Panc1 (cell line): ENCODE data around the gene HID1. TPM values are rescaled to one million over a fixed set of nuclear protein-coding genes. Genes with fewer than 3 reads are reported as not detected.
"Not testable (repeated sequence)": the region's sequence is repeated elsewhere in the genome, so short reads cannot be mapped to it uniquely, and the experiment has no call there.

ENCODE experiments used
- ATAC-seq: fragments of 200-7000 bp; cut with Tn5 transposase; 2 replicates; pipeline ENCODE4 v1.9.1; 2020; ENCODE audit warnings: mild to moderate bottlenecking, moderate library complexity
- BruUV-seq: library from RNA; stranded (reverse); fragments of 400-500 nt; replicated peaks from 2 replicates; lab custom pipeline; 2021; lab: Mats Ljungman, UMichigan
- CTCF ChIA-PET: fragments of 300-600 bp; sonication (Branson Sonifier 250); formaldehyde crosslinking; loops from one replicate; lab custom pipeline; 2022; ENCODE audit warnings: antibody characterized with exemption; lab: Charles Lee
- POLR2A ChIA-PET: fragments of 300-600 bp; sonication (Branson Sonifier 250); formaldehyde crosslinking; loops from one replicate; lab custom pipeline; 2022; ENCODE audit warnings: antibody characterized with exemption; lab: Charles Lee
- DNase-seq: peaks from one replicate; pipeline ENCODE4 v3.0.0-alpha.2; 2010; ENCODE audit warnings: low read depth, low spot score
- H3K27ac ChIP-seq: 2 replicates; pipeline ENCODE4 v1.5.1; 2011; ENCODE audit warnings: mild to moderate bottlenecking, low read length, inconsistent platforms
- H3K27me3 ChIP-seq: fragments of 200-500 bp; sonication (Bioruptor generic); 2 replicates; pipeline ENCODE4 v1.6.0; 2014; ENCODE audit warnings: low read length, inconsistent platforms; ENCODE audit not compliant: control insufficient read depth, insufficient read depth
- H3K36me3 ChIP-seq: fragments of 200-500 bp; sonication (Bioruptor generic); 2 replicates; pipeline ENCODE4 v1.5.1; 2014; ENCODE audit warnings: inconsistent platforms, mild to moderate bottlenecking, low read length, moderate library complexity; ENCODE audit not compliant: control insufficient read depth, insufficient read depth
- H3K4me1 ChIP-seq: 2 replicates; pipeline ENCODE4 v1.5.1; 2011; ENCODE audit warnings: inconsistent platforms, mild to moderate bottlenecking, low read length, moderate library complexity; ENCODE audit not compliant: control insufficient read depth, insufficient read depth
- H3K4me3 ChIP-seq, 2 experiments: 2 replicates each; pipeline ENCODE4 v1.5.1; 2011 to 2012; ENCODE audit warnings: low read depth in 2 of 2, low read length in 2 of 2, mild to moderate bottlenecking in 2 of 2, inconsistent platforms in 1 of 2, moderate library complexity in 1 of 2
- H3K9me3 ChIP-seq: fragments of 200-500 bp; sonication (Bioruptor generic); 2 replicates; pipeline ENCODE4 v1.5.1; 2014; ENCODE audit warnings: low read depth, mild to moderate bottlenecking, inconsistent platforms, low read length, moderate library complexity; ENCODE audit not compliant: control insufficient read depth, insufficient read depth
- CTCF ChIP-seq: fragments of 450-650 bp; IDR thresholded peaks from 2 replicates; pipeline ENCODE4 v1.5.1; 2017; ENCODE audit warnings: mild to moderate bottlenecking
- POLR2AphosphoS5 ChIP-seq: IDR thresholded peaks from 2 replicates; pipeline ENCODE4 v1.6.1; 2012; ENCODE audit warnings: mild to moderate bottlenecking, low read depth, low read length, moderate library complexity
- REST ChIP-seq, 2 experiments: IDR thresholded peaks; 2 replicates each; pipeline ENCODE4 v1.6.1; 2011 to 2012; ENCODE audit warnings: low read depth in 2 of 2, control low read depth in 1 of 2, low read length in 1 of 2, mild to moderate bottlenecking in 1 of 2, moderate library complexity in 1 of 2; ENCODE audit not compliant: insufficient read depth in 1 of 2
- SIN3A ChIP-seq: IDR thresholded peaks from 2 replicates; pipeline ENCODE4 v1.6.1; 2012; ENCODE audit warnings: low read depth, mild to moderate bottlenecking, low read length, moderate library complexity, borderline replicate concordance; ENCODE audit not compliant: insufficient read depth
- TCF7L2 ChIP-seq: IDR thresholded peaks from 2 replicates; pipeline ENCODE4 v1.6.1; 2011; ENCODE audit warnings: mild to moderate bottlenecking, low read depth, low read length, inconsistent platforms
- in situ Hi-C: cut with HindIII; loops from 2 replicates; pipeline ENCODE4 v1.10.0; 2016; ENCODE audit warnings: low sequenced_read_pairs, low pct_unique_long_range_greater_than_20kb
- intact Hi-C: fragments of 100-400 bp; cut with micrococcal nuclease; formaldehyde crosslinking; loops from one replicate; pipeline ENCODE4 v1.10.0; 2022; ENCODE audit not compliant: unreplicated experiment
- total RNA-seq: library from RNA; stranded (reverse); gene quantifications from one replicate; pipeline ENCODE4 v1.2.1, GENCODE V29; 2021; ENCODE audit not compliant: unreplicated experiment

HID1 gene
- total RNA-seq, 1 experiment from 2014 or later = 10.9 TPM

- BruUV-seq = no TSS peak
- no peaks in the 10 kb centered on the region for H3K36me3 ChIP-seq
- no peak overlapping the region for H3K4me3 ChIP-seq
- no peaks in the 10 kb centered on the region for H3K27me3 ChIP-seq
- intact Hi-C loops (loop anchor here (5.0 kb wide), 1 partner anchor 44 kb away; no protein-coding TSS in a partner anchor), in situ Hi-C loops (no loop called here)
- ATAC-seq (no peak), DNase-seq (no peak)
- no peaks in the 10 kb centered on the region for H3K9me3 ChIP-seq
- TF ChIP-seq SIN3A = no peak
- TF ChIP-seq POLR2AphosphoS5 = no peak
- no peak for TF ChIP-seq TCF7L2
- TF ChIP-seq REST (IDR thresholded peaks at IDR 0.05; ENCODE audit: insufficient read depth in 1 of 2, low read depth in 2 of 2, low read length in 1 of 2) = no peak
- no peak for TF ChIP-seq CTCF
- CTCF ChIA-PET = interaction anchor here (0.6 to 2.0 kb wide), 2 partner anchors 37 to 45 kb away, joined by 3 to 10 read pairs; no protein-coding TSS in a partner anchor
- POLR2A ChIA-PET = interaction anchor here (0.7 kb wide), 1 partner anchor 19 kb away, joined by 3 read pairs; no protein-coding TSS in a partner anchor
- H3K4me1 ChIP-seq = peaks cover 7% of the 10 kb centered on the region
- H3K27ac ChIP-seq = no peak overlapping the region
Measured at GRCh38 chr17:75006653-75007052, 34.1 kb upstream of the HID1 start.

GRCh38 chr17:75006084-75006483, 33.5 kb upstream of the HID1 start:
- intact Hi-C loops = loop anchor here (5.0 kb wide), 1 partner anchor 44 kb away; no protein-coding TSS in a partner anchor
- BruUV-seq, H3K4me1 ChIP-seq, H3K27ac ChIP-seq, ATAC-seq, H3K4me3 ChIP-seq, H3K27me3 ChIP-seq, H3K36me3 ChIP-seq, in situ Hi-C loops, H3K9me3 ChIP-seq, DNase-seq: not testable (repeated sequence)
- ChIA-PET CTCF (interaction anchor here (2.0 kb wide), 1 partner anchor 45 kb away, joined by 10 read pairs; no protein-coding TSS in a partner anchor), POLR2A (interaction anchor here (0.7 kb wide), 1 partner anchor 18 kb away, joined by 3 read pairs; no protein-coding TSS in a partner anchor)

GRCh38 chr17:75005291-75005690, 32.7 kb upstream of the HID1 start:
- no peak for TF ChIP-seq REST (IDR thresholded peaks at IDR 0.05; ENCODE audit: insufficient read depth in 1 of 2, low read depth in 2 of 2, low read length in 1 of 2)
- TF ChIP-seq SIN3A = no peak
- DNase-seq (no peak), ATAC-seq (no peak)
- ChIA-PET CTCF (interaction anchor here (0.6 kb wide), 1 partner anchor 48 kb away, joined by 4 read pairs; no protein-coding TSS in a partner anchor), POLR2A (no interaction called here)
- in situ Hi-C loops (no loop called here), intact Hi-C loops (loop anchor here (5.0 kb wide), 1 partner anchor 43 kb away; no protein-coding TSS in a partner anchor)
- Histone ChIP-seq H3K27ac (no peak overlapping the region), H3K9me3 (no peaks in the 10 kb centered on the region), H3K27me3 (no peaks in the 10 kb centered on the region), H3K4me3 (no peak overlapping the region), H3K4me1 (no peaks in the 10 kb centered on the region), H3K36me3 (no peaks in the 10 kb centered on the region)
- BruUV-seq = no TSS peak
